ENCODE measurements around the gene CDK11B. TPM values are rescaled to one million over a fixed set of nuclear protein-coding genes. Genes with fewer than 3 reads are reported as not detected.
"Not testable (repeated sequence)": the region's sequence is repeated elsewhere in the genome, so short reads cannot be mapped to it uniquely, and the experiment has no call there.

Gene CDK11B
- total RNA-seq, result 10 to 100 TPM; 15.5 to 32.9 (median 23.5) TPM

GRCh38 chr1:1658583-1659549 lies at the start of gene CDK11B:
TSS of gene CDK11B (minus strand) at chr1:1659004. CDS start at chr1:1657485, 1,519 bp downstream.
- H3K4me1 ChIP-seq (replicated peaks in 1 of 2); in situ Hi-C loops (cut with MboI; ENCODE audit: low pct_unique_long_range_greater_than_20kb in 2 of 9, low sequenced_read_pairs in 9 of 9, unreplicated experiment in 9 of 9): not testable (repeated sequence)
- peak; percentile 66 to 98 (median 95) for ATAC-seq (replicated peaks in 6 of 8)
- 0 to 1% (median 0%) methylated on average over 5 to 18 of the region's 96 CpGs; no CpG with 5 or more reads in 7 of the 10 experiments for WGBS, 10 experiments
- Histone ChIP-seq H3K4me3 (peak within 1 kb of the TSS; percentile 63 to 90 (median 77)), H3K27ac (peak within 1 kb of the TSS; percentile 98 to 99)

GRCh38 chr1:1707897-1708296 lies 49.1 kb upstream of the CDK11B start:
- in situ Hi-C loops (cut with MboI; ENCODE audit: low pct_unique_long_range_greater_than_20kb in 2 of 9, low sequenced_read_pairs in 9 of 9, unreplicated experiment in 9 of 9); H3K4me1 ChIP-seq (replicated peaks in 1 of 2); H3K4me3 ChIP-seq; H3K27ac ChIP-seq: not testable (repeated sequence)
- peak in 3 of 8 experiments; percentile 7 to 15 (median 11) for ATAC-seq (replicated peaks in 6 of 8)
- no CpG with 5 or more reads among the region's 20 CpGs for WGBS, 10 experiments

DNA sequence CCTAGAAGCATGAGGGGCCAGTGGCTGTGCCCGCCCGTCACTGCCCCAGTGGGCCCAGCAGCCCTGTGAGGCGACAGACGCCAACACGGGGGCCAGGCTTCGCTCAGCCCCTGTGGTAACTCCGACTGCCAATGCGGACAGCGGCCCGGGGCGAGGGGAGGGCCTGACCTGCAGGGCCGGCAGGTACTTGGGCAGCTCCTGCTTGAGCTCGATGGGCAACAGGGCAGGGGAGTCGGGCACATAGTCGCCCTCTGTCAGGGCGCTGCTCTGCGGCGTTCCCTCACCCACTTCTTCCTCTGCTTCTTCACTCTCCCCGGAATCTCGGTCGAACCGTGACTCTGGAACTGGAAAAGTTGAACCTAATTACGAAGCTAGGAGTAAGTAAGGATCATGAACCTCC lies 48.4 kb upstream of the CDK11B start:
- H3K27ac ChIP-seq; in situ Hi-C loops (cut with MboI; ENCODE audit: low pct_unique_long_range_greater_than_20kb in 2 of 9, low sequenced_read_pairs in 9 of 9, unreplicated experiment in 9 of 9); ATAC-seq (replicated peaks in 6 of 8); H3K4me3 ChIP-seq; H3K4me1 ChIP-seq (replicated peaks in 1 of 2): not testable (repeated sequence)
- no CpG with 5 or more reads among the region's 23 CpGs for WGBS, 10 experiments

DNA sequence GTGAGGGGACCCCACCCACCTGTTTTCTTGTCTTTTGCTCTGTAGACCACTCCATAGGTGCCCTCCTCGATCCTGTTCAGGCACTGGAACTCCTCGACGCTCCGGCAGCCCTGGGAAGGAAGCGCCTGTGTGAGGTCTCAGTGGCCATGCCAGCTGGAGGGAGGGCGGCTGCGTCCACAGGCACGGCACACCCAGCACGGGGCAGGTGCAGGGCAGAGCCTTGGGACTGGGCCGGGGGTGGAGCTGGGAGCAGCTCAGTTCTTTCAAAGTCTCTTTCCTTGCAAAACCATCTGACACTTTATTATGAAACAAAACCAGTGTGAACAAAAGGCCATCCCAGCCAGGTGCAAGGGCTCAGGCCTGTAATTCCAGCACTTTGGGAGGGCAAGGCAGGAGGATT lies 46.8 kb upstream of the CDK11B start:
- H3K4me3 ChIP-seq; ATAC-seq (replicated peaks in 6 of 8); in situ Hi-C loops (cut with MboI; ENCODE audit: low pct_unique_long_range_greater_than_20kb in 2 of 9, low sequenced_read_pairs in 9 of 9, unreplicated experiment in 9 of 9); H3K27ac ChIP-seq; H3K4me1 ChIP-seq (replicated peaks in 1 of 2): not testable (repeated sequence)
- no CpG with 5 or more reads among the region's 10 CpGs for WGBS, 10 experiments

DNA sequence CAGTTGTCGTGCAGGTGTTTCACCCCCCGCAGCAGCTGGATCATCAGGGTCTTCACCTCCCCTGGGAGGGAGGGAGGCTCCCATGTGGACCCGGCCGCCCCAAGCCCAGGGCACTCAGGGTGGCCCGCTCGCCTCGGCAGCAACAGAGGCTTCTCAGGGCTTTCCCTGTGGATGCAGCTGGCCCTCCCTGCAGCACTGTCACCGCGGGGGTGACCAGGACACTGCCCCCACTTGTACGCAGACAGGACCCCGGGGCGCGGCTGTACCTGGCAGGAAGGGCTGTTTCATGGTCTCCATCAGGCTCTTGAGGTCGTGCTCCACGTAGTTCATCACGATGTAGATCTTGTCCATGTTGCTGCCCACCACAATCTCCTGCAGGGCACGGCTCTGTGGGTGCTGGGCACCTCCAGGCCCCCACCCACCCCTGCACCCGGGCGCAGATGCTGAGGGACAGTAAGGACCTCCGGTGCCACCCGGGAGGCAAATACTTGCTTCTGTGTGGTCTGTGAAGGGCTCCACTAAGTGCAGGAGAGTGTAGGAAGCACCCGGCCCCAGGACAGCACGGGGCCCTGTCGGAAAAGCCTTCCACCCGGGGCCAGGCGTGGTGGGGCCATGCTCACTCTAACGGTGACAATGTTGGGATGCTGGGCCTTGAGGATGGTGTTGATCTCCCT lies 45.6 kb upstream of the CDK11B start:
- H3K4me3 ChIP-seq; in situ Hi-C loops (cut with MboI; ENCODE audit: low pct_unique_long_range_greater_than_20kb in 2 of 9, low sequenced_read_pairs in 9 of 9, unreplicated experiment in 9 of 9); H3K27ac ChIP-seq; H3K4me1 ChIP-seq (replicated peaks in 1 of 2); ATAC-seq (replicated peaks in 6 of 8): not testable (repeated sequence)
- WGBS, 10 experiments, result 90% methylated on average over 4 of the region's 27 CpGs; no CpG with 5 or more reads in 9 of the 10 experiments

GRCh38 chr1:1703796-1704195 lies 45.0 kb upstream of the CDK11B start:
- 100% methylated on average over 5 of the region's 22 CpGs; no CpG with 5 or more reads in 9 of the 10 experiments for WGBS, 10 experiments
- no peak overlapping the region for H3K27ac ChIP-seq
- in situ Hi-C loops (cut with MboI; ENCODE audit: low pct_unique_long_range_greater_than_20kb in 2 of 9, low sequenced_read_pairs in 9 of 9, unreplicated experiment in 9 of 9), result no loop called here
- H3K4me3 ChIP-seq, result no peak overlapping the region
- no peaks in the 10 kb centered on the region for H3K4me1 ChIP-seq (replicated peaks in 1 of 2)
- ATAC-seq (replicated peaks in 6 of 8), result no peak

- H3K4me3 ChIP-seq; in situ Hi-C loops (cut with MboI; ENCODE audit: low pct_unique_long_range_greater_than_20kb in 2 of 9, low sequenced_read_pairs in 9 of 9, unreplicated experiment in 9 of 9); H3K27ac ChIP-seq; ATAC-seq (replicated peaks in 6 of 8); H3K4me1 ChIP-seq (replicated peaks in 1 of 2): not testable (repeated sequence)
- no CpG with 5 or more reads among the region's 18 CpGs for WGBS, 10 experiments
These were observed 43.7 kb upstream of the CDK11B start for GRCh38 chr1:1702506-1702905.

DNA sequence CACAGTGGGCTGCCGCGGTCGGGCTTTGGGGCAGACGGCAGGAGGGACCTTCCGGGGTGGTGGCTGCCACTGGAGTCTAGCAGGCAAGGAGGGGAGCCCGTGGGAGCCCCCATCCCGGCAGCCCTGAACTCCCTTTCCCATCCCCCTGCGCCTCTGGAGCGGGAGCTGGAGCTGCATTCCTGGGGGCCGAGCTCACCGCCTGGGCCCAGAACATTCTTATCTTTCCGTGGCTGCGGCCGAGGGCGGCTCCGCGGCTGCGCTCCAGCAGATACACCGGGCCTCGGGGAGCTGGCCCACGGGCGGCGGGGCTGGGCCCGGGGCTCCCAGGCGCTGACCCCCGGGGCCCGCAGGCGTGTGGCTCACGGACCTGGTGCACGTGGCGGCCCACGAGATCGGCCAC lies 41.8 kb upstream of the CDK11B start:
- WGBS, 10 experiments, result no CpG with 5 or more reads among the region's 33 CpGs
- H3K4me3 ChIP-seq; in situ Hi-C loops (cut with MboI; ENCODE audit: low pct_unique_long_range_greater_than_20kb in 2 of 9, low sequenced_read_pairs in 9 of 9, unreplicated experiment in 9 of 9); H3K4me1 ChIP-seq (replicated peaks in 1 of 2); H3K27ac ChIP-seq: not testable (repeated sequence)
- peak in 5 of 8 experiments; percentile 2 to 11 (median 9) for ATAC-seq (replicated peaks in 6 of 8)

- H3K4me1 ChIP-seq (replicated peaks in 1 of 2); in situ Hi-C loops (cut with MboI; ENCODE audit: low pct_unique_long_range_greater_than_20kb in 2 of 9, low sequenced_read_pairs in 9 of 9, unreplicated experiment in 9 of 9); H3K4me3 ChIP-seq; H3K27ac ChIP-seq: not testable (repeated sequence)
- ATAC-seq (replicated peaks in 6 of 8), result peak in 5 of 8 experiments; percentile 8 to 48 (median 27)
- no CpG with 5 or more reads among the region's 45 CpGs for WGBS, 10 experiments
These were observed 41.3 kb upstream of the CDK11B start for GRCh38 chr1:1700067-1700466.

GRCh38 chr1:1699061-1699460 lies 40.3 kb upstream of the CDK11B start:
- H3K4me3 ChIP-seq; H3K4me1 ChIP-seq (replicated peaks in 1 of 2); in situ Hi-C loops (cut with MboI; ENCODE audit: low pct_unique_long_range_greater_than_20kb in 2 of 9, low sequenced_read_pairs in 9 of 9, unreplicated experiment in 9 of 9); H3K27ac ChIP-seq; ATAC-seq (replicated peaks in 6 of 8): not testable (repeated sequence)
- WGBS, 10 experiments, result no CpG with 5 or more reads among the region's 19 CpGs

- ATAC-seq (replicated peaks in 6 of 8); H3K4me1 ChIP-seq (replicated peaks in 1 of 2); in situ Hi-C loops (cut with MboI; ENCODE audit: low pct_unique_long_range_greater_than_20kb in 2 of 9, low sequenced_read_pairs in 9 of 9, unreplicated experiment in 9 of 9); H3K27ac ChIP-seq; H3K4me3 ChIP-seq: not testable (repeated sequence)
- WGBS, 10 experiments, result 71% methylated on average over 7 of the region's 26 CpGs; no CpG with 5 or more reads in 9 of the 10 experiments
These were observed 38.8 kb upstream of the CDK11B start for GRCh38 chr1:1697358-1698183.

- in situ Hi-C loops (cut with MboI; ENCODE audit: low pct_unique_long_range_greater_than_20kb in 2 of 9, low sequenced_read_pairs in 9 of 9, unreplicated experiment in 9 of 9); H3K4me1 ChIP-seq (replicated peaks in 1 of 2); ATAC-seq (replicated peaks in 6 of 8); H3K4me3 ChIP-seq; H3K27ac ChIP-seq: not testable (repeated sequence)
- 50 to 91% (median 73%) methylated on average over 1 to 6 of the region's 23 CpGs; no CpG with 5 or more reads in 5 of the 10 experiments for WGBS, 10 experiments
These were observed 37.9 kb upstream of the CDK11B start for GRCh38 chr1:1696431-1697357.
